ENCODE data around the gene CCDC74A.
"Not testable (repeated sequence)": the region's sequence is repeated elsewhere in the genome, so short reads cannot be mapped to it uniquely, and the experiment has no call there.

CCDC74A gene

GRCh38 chr2:131542438-131543384 is 15.0 kb downstream of the CCDC74A start:
- H3K4me3 ChIP-seq (ENCODE audit: low read length, poor library complexity, severe bottlenecking): no peak overlapping the region
- TF ChIP-seq, protein P1, sequence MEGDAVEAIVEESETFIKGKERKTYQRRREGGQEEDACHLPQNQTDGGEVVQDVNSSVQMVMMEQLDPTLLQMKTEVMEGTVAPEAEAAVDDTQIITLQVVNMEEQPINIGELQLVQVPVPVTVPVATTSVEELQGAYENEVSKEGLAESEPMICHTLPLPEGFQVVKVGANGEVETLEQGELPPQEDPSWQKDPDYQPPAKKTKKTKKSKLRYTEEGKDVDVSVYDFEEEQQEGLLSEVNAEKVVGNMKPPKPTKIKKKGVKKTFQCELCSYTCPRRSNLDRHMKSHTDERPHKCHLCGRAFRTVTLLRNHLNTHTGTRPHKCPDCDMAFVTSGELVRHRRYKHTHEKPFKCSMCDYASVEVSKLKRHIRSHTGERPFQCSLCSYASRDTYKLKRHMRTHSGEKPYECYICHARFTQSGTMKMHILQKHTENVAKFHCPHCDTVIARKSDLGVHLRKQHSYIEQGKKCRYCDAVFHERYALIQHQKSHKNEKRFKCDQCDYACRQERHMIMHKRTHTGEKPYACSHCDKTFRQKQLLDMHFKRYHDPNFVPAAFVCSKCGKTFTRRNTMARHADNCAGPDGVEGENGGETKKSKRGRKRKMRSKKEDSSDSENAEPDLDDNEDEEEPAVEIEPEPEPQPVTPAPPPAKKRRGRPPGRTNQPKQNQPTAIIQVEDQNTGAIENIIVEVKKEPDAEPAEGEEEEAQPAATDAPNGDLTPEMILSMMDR (conservative IDR thresholded peaks at IDR 0.05; ENCODE audit: low read length): no peak
- H3K4me2 ChIP-seq (ENCODE audit: low read depth, low read length, poor library complexity, severe bottlenecking): no peak overlapping the region
- no peak overlapping the region for H2AFZ ChIP-seq (ENCODE audit: low read length)
- no peaks in the 10 kb centered on the region for H3K9me2 ChIP-seq (replicated peaks; ENCODE audit: low read depth, low read length)
- no peaks in the 10 kb centered on the region for H3F3A ChIP-seq (ENCODE audit: low read depth)
- no peaks in the 10 kb centered on the region for H3K27me3 ChIP-seq (ENCODE audit: insufficient read depth, low read length, poor library complexity, severe bottlenecking)
- H3K9ac ChIP-seq (ENCODE audit: low read depth, low read length, poor library complexity, severe bottlenecking): no peak overlapping the region
- H4K20me1 ChIP-seq (ENCODE audit: insufficient read depth, low read length, poor library complexity, severe bottlenecking): no peaks in the 10 kb centered on the region
- no peaks in the 10 kb centered on the region for H3K36me3 ChIP-seq (ENCODE audit: insufficient read depth, low read length)
- H3K79me2 ChIP-seq (ENCODE audit: insufficient read depth, low read length): no peaks in the 10 kb centered on the region
- H3K9me3 ChIP-seq (ENCODE audit: insufficient read depth, low read depth, low read length): no peaks in the 10 kb centered on the region
- no peaks in the 10 kb centered on the region for H3K4me1 ChIP-seq (ENCODE audit: insufficient read depth, low read length, poor library complexity, severe bottlenecking)

DNA sequence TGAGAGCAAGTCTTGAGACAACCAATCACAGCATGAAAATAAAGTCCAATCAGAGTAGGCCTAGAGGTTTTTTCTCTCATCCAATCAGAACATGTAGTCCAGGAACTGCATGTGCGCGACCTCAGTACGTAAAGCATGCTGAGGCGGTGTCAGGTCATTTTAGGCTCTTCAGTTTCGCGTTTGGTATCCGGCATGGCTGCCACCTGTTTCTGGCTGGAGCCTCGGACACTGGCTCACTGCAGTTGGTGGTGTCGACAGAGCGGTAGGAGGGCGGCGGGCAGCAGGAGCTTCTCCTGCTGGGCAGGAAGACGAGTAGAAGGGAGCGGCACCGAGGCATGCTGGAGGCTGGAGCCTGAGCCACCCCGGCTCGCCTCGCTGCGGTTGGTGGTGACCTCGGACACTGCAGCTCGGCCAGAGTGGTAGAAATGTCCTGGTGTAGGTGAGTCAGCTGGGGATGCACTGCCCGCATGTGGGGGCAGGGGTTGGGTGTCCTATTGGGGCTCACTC is 15.8 kb downstream of the CCDC74A start:
- no peak overlapping the region for H2AFZ ChIP-seq (ENCODE audit: low read length)
- H3K4me2 ChIP-seq (ENCODE audit: low read depth, low read length, poor library complexity, severe bottlenecking): no peak overlapping the region
- H3K9me3 ChIP-seq (ENCODE audit: insufficient read depth, low read depth, low read length): no peaks in the 10 kb centered on the region
- H3K9ac ChIP-seq (ENCODE audit: low read depth, low read length, poor library complexity, severe bottlenecking): no peak overlapping the region
- H3K27me3 ChIP-seq (ENCODE audit: insufficient read depth, low read length, poor library complexity, severe bottlenecking): no peaks in the 10 kb centered on the region
- H3K36me3 ChIP-seq (ENCODE audit: insufficient read depth, low read length): no peaks in the 10 kb centered on the region
- no peaks in the 10 kb centered on the region for H4K20me1 ChIP-seq (ENCODE audit: insufficient read depth, low read length, poor library complexity, severe bottlenecking)
- H3K79me2 ChIP-seq (ENCODE audit: insufficient read depth, low read length): no peaks in the 10 kb centered on the region
- H3K4me1 ChIP-seq (ENCODE audit: insufficient read depth, low read length, poor library complexity, severe bottlenecking): no peaks in the 10 kb centered on the region
- no peak overlapping the region for H3K4me3 ChIP-seq (ENCODE audit: low read length, poor library complexity, severe bottlenecking)
- no peaks in the 10 kb centered on the region for H3K9me2 ChIP-seq (replicated peaks; ENCODE audit: low read depth, low read length)
- no peaks in the 10 kb centered on the region for H3F3A ChIP-seq (ENCODE audit: low read depth)
- TF ChIP-seq, protein P1 (conservative IDR thresholded peaks at IDR 0.05; ENCODE audit: low read length): no peak
- TF ChIP-seq EZH2phosphoT487 (IDR thresholded peaks at IDR 0.05; ENCODE audit: borderline replicate concordance): no peak

DNA sequence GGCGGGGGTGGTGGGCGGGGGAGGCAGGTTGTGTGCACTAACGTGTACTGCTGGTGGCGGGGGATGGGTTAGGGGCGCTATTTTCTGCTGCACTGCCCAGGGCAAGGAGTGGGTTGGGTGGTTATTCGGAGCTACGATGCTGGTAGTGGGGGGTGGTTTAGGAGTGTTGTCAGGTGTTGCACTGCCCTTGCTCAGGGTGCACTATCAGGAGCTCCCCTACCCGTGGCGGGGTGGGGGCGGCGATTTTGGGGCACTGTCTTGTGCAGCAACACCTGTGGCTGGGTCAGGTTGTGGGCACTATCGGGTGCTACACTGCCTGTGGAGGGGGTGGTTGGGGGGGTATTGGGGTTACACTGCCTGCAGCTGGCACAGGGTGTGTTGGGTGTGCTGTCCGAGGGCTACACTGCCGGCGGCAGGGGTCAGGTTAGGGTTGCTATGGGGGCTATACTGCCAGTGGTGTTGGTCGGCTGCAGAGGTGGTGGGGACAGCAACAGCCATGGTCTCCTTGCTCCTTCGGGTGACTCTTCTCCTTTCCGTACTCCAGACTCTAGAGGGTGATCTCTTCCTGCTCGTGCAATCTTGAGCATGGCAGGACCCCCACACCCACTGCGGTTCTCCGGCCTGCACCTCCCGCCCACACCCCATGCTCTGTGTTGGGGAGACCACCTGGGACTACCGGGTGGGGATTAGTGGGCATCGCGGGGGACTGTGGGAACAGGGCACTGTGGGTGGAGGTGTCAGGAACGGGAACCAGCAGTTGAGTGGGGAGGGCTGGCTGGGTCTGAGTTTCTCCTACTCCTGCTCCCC is 16.5 kb downstream of the CCDC74A start:
- H3K9me3 ChIP-seq (ENCODE audit: insufficient read depth, low read depth, low read length); H4K20me1 ChIP-seq (ENCODE audit: insufficient read depth, low read length, poor library complexity, severe bottlenecking); H3K4me3 ChIP-seq (ENCODE audit: low read length, poor library complexity, severe bottlenecking); H3K9me2 ChIP-seq (replicated peaks; ENCODE audit: low read depth, low read length); H3K27me3 ChIP-seq (ENCODE audit: insufficient read depth, low read length, poor library complexity, severe bottlenecking); H2AFZ ChIP-seq (ENCODE audit: low read length); H3K79me2 ChIP-seq (ENCODE audit: insufficient read depth, low read length); H3K4me2 ChIP-seq (ENCODE audit: low read depth, low read length, poor library complexity, severe bottlenecking); H3K9ac ChIP-seq (ENCODE audit: low read depth, low read length, poor library complexity, severe bottlenecking); H3F3A ChIP-seq (ENCODE audit: low read depth); H3K36me3 ChIP-seq (ENCODE audit: insufficient read depth, low read length); H3K4me1 ChIP-seq (ENCODE audit: insufficient read depth, low read length, poor library complexity, severe bottlenecking): not testable (repeated sequence)

GRCh38 chr2:131544813-131545165 is 17.1 kb downstream of the CCDC74A start:
- H4K20me1 ChIP-seq (ENCODE audit: insufficient read depth, low read length, poor library complexity, severe bottlenecking); H3F3A ChIP-seq (ENCODE audit: low read depth); H3K4me2 ChIP-seq (ENCODE audit: low read depth, low read length, poor library complexity, severe bottlenecking); H3K9me3 ChIP-seq (ENCODE audit: insufficient read depth, low read depth, low read length); H3K79me2 ChIP-seq (ENCODE audit: insufficient read depth, low read length); H3K9ac ChIP-seq (ENCODE audit: low read depth, low read length, poor library complexity, severe bottlenecking); H3K4me3 ChIP-seq (ENCODE audit: low read length, poor library complexity, severe bottlenecking); H3K4me1 ChIP-seq (ENCODE audit: insufficient read depth, low read length, poor library complexity, severe bottlenecking); H3K36me3 ChIP-seq (ENCODE audit: insufficient read depth, low read length); H3K9me2 ChIP-seq (replicated peaks; ENCODE audit: low read depth, low read length); H2AFZ ChIP-seq (ENCODE audit: low read length); H3K27me3 ChIP-seq (ENCODE audit: insufficient read depth, low read length, poor library complexity, severe bottlenecking): not testable (repeated sequence)
